ENCODE measurements around the gene GABPB2.

The GABPB2 gene

DNA sequence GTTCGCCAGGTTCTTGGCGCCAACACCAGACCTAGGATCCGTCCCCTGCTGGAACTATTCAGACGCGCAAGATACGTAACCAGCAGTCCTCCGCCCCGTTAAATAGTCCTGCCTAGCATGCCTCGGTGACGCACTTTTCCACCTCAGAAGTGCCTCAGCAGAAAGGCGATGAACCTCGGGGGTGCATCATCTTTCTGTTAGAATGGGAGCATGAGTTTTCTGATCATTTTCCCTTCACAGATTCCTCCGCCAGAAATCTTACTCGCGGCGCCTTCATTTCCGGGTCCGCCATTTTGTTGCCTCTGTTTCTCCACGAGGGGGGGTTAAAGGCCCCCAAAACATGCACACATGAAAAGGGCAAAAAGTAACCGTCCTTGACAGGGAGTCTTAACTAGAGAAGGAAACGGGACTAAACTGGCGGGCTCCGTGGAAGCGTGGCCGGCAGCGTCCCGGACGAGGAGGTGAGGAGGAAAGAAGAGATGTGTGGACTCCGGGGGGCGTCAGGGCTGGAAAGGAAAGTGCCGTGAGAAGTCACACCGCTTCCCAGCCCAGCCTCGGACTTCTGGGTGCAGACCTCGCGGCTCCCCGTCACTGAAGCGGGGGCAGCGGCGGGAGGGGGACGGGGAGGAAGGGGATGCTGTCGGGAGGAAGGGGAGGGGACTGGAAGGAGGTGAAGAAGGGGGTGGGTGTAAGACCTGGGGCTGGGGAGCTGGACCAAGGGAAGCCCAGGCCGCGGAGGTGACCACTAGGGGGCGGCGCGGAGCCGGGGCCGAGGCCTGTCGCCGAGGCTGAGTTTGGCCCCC is at the start of gene GABPB2:
GABPB2 (plus strand) TSS at position 288 of the 803 bp plus-strand sequence. CDS start 17,429 bp downstream, outside the sequence.
- DNase-seq (ENCODE audit: low read depth in 2 of 2): peak; percentile 73 to 86

GRCh38 chr1:151024540-151025146 is 45.9 kb upstream of the GABPB2 start:
- peak; percentile 71 to 84 for DNase-seq (ENCODE audit: low read depth in 2 of 2)

DNA sequence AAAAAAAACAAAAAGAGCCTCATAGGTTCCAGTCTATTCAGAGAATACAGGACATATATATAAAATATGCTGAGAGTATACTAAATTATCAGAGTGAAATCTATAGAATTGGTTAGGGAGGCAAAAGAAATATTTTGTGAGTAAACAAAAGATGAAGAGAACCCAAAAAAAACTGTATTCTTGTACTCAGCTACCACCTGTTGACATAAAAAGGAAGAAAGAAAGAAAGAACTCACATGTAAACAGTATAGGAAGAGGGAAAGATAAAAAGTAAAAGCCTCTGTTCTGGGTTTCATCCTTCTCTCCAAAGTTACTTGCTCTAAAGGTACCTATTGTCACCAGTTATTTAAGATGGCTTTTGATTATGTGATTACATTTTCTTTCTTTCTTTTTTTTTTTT is 44.1 kb upstream of the GABPB2 start:
- DNase-seq (ENCODE audit: low read depth in 2 of 2): no peak

- DNase-seq (ENCODE audit: low read depth in 2 of 2): no peak
Observed at GRCh38 chr1:151032164-151032563, 38.4 kb upstream of the GABPB2 start.

DNA sequence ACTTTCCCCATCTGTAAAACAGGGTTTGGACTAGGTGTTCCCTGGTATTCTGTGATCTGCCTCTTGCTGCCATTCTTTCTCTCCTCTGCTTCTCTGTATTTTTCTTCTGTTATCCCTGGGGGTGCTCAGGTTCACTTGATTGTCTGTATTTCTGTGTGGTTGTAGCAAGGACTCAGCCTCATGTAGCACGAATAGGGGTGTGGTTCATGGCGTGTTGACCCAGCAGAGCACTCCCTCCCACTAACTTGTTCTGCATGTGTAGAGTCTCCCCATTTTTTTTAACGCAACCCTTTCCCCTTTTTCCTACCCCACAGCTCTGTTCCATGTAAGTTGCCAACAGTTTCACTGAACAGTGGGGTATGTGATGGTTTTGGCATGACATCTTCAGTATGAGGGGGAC is 35.4 kb upstream of the GABPB2 start:
- DNase-seq (ENCODE audit: low read depth in 2 of 2): no peak

GRCh38 chr1:151036356-151036755 is 34.2 kb upstream of the GABPB2 start, which contains the start of gene BNIPL:
Gene BNIPL, plus strand, starts transcription at chr1:151036586. Its CDS starts 140 bp downstream, at chr1:151036726.
- no peak for DNase-seq (ENCODE audit: low read depth in 2 of 2)

DNA sequence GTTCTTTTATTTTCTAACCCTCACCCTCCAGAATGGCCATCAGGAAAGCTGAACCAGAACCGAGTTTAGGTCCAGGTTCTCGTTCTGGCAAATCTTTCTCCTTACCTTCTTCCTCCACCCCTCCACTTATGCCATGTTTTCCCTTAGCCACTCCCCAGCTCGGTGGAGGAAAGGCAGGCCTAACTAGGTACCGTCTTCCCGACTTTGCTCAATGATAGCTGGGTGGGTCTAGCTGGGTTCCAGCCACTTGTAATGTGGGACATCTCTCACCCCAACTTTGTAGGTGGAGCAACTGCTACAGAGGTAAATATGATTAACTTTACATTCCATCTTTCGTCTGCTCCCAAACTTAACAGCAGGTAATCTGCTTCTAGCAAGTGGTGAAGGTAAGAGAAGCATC is 33.5 kb upstream of the GABPB2 start:
- DNase-seq (ENCODE audit: low read depth in 2 of 2): no peak

DNA sequence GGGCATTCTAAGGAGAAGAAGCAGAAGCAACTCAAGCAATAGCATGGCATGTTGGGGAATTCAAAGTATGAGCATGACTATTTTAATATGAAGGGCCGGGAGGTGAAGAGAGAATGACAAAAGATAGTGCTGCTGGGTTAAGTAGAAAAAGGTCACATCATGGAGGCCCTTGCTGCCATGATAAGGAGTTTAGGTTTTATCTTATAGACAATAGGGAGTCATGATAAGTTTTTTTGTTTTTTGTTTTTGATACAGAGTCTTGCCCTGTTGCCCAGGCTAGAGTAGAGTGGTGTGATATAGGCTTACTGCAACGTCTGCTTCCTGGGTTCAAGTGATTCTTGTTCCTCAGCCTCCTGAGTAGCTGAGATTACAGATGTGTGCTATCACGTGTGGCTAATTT is 31.0 kb upstream of the GABPB2 start:
- no peak for DNase-seq (ENCODE audit: low read depth in 2 of 2)

DNA sequence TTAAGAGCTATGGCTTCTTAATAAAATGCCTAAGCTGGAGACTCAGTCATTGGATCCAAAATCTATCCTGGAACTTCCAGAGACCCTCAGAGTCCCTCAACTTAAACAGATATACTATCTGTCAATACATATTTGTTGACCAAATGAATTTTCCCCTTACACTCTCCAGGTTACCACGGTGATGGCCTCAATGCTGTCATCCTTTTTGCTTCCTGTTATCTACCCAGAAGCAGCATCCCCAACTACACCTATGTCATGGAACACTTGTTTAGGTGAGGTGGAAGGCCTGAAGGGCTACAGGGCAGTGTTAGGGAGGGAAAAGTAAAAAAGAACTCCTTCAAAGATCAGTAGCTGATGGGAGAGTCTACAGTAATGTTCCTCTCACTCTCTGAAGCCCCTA is 27.4 kb upstream of the GABPB2 start:
- DNase-seq (ENCODE audit: low read depth in 2 of 2): no peak

DNA sequence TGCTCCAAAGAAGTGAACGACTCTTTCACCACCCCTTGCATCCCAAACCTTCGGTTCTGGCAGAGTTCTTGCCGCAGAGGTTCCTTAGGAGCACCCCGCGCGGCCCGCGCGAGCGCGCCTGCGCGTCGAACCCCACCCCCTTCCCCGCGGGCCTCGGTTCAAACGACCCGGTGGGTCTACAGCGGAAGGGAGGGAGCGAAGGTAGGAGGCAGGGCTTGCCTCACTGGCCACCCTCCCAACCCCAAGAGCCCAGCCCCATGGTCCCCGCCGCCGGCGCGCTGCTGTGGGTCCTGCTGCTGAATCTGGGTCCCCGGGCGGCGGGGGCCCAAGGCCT is 23.0 kb upstream of the GABPB2 start, which contains the start of gene C1orf56:
C1orf56 (plus strand) TSS at position 161 of the 334 bp plus-strand sequence; CDS start at position 258, 97 bp downstream.
- DNase-seq (ENCODE audit: low read depth in 2 of 2): peak in 1 of 2 donors; percentile 51

DNA sequence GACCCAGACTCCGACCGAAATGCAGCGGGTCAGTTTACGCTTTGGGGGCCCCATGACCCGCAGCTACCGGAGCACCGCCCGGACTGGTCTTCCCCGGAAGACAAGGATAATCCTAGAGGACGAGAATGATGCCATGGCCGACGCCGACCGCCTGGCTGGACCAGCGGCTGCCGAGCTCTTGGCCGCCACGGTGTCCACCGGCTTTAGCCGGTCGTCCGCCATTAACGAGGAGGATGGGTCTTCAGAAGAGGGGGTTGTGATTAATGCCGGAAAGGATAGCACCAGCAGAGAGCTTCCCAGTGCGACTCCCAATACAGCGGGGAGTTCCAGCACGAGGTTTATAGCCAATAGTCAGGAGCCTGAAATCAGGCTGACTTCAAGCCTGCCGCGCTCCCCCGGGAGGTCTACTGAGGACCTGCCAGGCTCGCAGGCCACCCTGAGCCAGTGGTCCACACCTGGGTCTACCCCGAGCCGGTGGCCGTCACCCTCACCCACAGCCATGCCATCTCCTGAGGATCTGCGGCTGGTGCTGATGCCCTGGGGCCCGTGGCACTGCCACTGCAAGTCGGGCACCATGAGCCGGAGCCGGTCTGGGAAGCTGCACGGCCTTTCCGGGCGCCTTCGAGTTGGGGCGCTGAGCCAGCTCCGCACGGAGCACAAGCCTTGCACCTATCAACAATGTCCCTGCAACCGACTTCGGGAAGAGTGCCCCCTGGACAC is 22.5 kb upstream of the GABPB2 start:
- peak in 1 of 2 donors; percentile 25 for DNase-seq (ENCODE audit: low read depth in 2 of 2)

GRCh38 chr1:151048645-151049032 is 21.9 kb upstream of the GABPB2 start:
- DNase-seq (ENCODE audit: low read depth in 2 of 2): no peak

DNA sequence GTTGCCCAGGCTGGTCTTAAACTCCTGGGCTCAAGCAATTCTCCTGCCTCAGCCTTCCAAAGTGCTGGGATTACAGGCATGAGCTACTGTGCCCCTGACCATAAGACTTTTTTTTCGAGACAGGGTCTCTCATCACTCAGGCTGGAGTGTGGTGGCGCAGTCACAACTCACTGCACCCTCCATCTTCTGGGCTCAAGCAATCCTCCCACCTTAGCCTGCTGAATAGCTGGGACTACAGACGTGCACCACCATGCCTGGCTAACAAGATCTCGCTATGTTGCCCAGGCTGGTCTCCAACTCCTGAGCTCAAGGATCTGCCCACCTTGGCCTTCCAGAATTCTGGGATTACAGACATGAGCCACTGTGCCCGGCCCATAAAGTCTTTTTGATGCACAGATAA is 21.1 kb upstream of the GABPB2 start:
- DNase-seq (ENCODE audit: low read depth in 2 of 2): no peak

DNA sequence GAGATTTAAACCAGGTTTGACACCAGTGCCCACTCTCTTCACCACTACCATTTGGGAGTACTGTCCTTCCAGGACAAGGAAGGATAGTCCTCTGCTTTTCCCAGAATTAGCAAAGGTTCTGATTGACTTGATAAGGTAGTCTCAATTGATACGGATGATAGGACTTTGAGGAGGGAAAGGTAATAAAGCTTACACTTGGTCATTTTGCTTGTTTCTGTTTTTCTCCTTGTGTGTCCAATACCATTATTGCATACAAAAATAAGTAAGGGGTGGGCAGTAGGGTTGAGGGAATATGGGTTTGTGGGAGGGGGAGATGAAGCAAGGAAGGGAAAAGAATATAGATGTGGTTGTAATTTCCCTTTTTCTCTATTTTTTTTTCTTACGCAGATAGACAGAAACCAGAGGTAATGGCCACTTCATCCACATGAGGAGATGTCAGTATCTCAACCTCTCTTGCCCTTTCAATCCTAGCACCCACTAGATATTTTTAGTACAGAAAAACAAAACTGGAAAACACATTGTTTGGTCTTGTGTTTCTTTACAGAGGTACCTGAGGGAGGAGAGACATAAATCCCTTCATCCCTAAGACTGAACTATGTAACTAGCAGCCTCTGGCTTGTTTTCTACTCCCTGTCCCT is 20.4 kb upstream of the GABPB2 start:
- no peak for DNase-seq (ENCODE audit: low read depth in 2 of 2)

GRCh38 chr1:151051356-151052009 is 19.1 kb upstream of the GABPB2 start:
- no peak for DNase-seq (ENCODE audit: low read depth in 2 of 2)

DNA sequence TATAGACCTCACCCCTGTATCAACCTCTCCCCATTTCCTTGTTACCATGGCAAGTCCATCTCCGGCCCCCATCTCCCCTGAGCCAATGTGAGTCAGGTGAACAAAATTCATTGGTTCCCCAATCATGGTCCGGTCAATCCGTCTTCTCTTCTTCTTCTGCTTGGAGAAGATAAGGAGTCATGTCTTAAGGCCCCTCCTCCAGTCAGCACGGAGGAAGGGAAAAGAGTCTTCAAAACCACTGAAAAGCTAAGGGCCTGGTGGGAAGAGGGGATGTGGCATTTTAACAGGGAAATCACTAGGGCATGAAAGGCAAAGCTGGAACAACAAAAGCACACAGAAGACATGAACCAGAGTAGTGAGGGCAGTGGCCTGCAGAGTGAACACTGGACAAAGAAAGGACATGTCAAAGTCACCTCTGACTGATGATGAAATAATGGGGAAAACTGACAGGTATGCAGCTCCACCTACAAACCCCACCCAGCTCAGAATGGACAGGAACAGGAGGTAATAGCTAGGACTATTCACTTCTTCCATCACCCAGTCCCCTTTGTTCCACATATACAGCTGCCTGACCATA is 15.5 kb upstream of the GABPB2 start:
- DNase-seq (ENCODE audit: low read depth in 2 of 2): no peak

DNA sequence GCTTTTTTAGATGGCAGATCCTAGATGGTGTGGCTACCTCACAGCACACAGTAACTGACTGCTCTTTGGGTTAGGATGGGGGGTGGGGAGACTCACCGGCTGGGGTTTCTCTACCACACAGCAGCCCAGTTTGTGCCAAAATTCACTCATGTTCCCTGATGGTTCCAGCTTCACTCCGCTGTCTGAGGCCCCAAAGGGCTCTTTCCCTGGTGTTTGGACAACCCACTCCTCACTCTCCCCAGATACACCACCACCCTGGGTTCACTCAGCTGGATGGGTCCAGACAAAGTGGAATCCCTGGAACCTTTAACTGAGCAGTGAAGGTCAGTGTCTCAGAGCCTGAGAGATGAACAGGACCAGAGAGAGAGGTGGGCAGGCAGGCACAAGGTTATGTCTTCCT is 15.0 kb upstream of the GABPB2 start:
- DNase-seq (ENCODE audit: low read depth in 2 of 2): no peak

DNA sequence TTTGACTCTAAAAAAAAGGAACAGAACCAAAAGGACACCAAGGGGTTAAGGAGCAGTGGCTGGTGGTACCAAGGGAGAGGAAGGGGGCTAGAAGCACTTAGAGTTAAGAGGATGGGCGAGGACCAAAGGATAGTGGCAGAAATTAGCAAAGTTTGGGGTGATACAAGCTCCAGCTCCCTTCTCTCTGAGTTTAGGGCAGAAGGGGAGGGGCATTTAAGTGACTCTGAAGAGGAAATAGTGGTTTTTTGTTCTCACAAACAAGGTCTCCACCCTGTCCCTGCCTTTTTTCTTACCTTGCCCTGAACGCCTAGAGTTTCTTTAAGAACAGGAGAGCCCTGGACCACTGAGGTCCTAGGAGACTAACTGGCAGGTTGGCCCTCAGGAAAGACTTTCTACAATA is 14.4 kb upstream of the GABPB2 start:
- DNase-seq (ENCODE audit: low read depth in 2 of 2): no peak

DNA sequence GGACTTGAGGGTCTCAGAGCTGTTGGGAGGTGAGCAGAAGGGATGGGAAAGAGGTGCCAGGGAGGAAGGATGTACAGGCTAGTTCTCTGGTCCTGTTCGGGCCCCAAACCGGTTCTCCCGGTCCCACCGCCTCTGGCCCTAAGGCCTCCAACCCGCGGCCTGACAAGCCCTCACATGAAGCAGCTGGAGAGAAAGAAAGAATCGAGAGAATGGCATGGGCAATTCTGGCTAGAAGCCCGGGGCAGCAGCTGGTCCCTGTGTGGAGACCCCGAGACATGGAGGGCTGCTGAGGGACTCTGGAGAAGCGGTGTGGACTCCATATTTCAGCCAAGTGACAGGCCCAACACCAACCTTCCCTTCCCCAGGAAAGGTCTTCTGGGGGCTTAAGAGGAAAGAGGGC is 11.9 kb upstream of the GABPB2 start:
- DNase-seq (ENCODE audit: low read depth in 2 of 2): no peak

DNA sequence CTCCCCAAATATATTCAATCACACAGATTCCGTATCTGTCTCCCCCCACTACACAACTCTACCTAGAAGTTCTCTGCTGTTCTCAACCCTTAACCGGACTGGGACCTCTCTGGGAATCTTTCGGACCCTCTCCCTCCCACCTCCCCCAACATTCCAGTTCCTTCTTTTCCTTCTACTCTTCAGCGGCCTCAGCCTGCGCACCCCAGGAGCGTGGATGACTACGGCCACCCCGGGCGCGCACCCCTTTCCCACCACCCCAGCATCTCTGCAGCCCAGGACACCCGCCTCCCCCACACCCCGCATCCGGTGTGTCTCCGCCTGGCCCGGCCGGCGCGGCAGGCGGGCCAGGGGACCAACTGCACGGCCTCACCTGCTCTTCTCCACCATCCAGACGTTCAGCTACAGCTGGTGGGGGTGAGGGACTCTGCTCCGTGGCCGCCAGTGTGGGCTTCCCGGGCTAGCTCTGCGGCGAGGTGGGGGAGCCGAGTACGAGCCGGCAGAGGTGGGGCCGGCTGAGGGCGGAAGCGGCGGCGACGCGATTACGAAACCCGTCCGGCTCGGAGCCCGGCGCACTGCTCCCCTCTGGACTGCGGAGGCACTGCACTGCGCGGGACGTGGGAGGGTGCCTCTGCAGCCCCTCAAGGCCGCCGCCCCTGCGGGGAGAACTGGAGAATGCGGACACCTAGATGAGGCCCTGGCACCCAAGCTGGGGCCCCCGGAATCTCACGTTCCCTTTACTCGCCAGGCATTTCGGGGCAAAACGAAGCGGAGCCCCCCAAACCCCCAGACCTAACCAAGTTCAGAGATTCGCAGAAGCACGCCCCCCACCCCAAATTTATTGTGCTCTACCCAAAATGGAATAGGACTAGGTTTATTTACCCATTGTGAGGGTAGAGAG is 11.2 kb upstream of the GABPB2 start, which contains the start of gene CDC42SE1:
CDC42SE1 (minus strand) TSS at position 514 of the 898 bp plus-strand sequence. CDS start 3,892 bp downstream, outside the sequence.
- DNase-seq (ENCODE audit: low read depth in 2 of 2): peak; percentile 68 to 79

Data from stimulated activated CD4-positive, alpha-beta T cell treated with anti-CD3 and anti-CD28 coated beads, Interleukin-1b, Interleukin-23, amount 100 ng/mL, for 4 hours (primary cell).